CD1c-positive myeloid dendritic cell (primary cell): ENCODE results near the gene HTT.
"Not testable (repeated sequence)": the region's sequence is repeated elsewhere in the genome, so short reads cannot be mapped to it uniquely, and the experiment has no call there.

Experiments used
- DNase-seq: peaks from one replicate; pipeline ENCODE4 v3.0.0-alpha.2; 2016; ENCODE audit errors: extremely low spot score

HTT gene

GRCh38 chr4:3046162-3046561 lies 28.3 kb upstream of the HTT start:
- DNase-seq, result peak; percentile 66

- no peak for DNase-seq
These were observed 27.9 kb upstream of the HTT start for GRCh38 chr4:3046623-3047022.

- DNase-seq, result peak; percentile 73
These were observed 26.8 kb upstream of the HTT start for GRCh38 chr4:3047464-3048286.

GRCh38 chr4:3051141-3051897 lies 23.2 kb upstream of the HTT start:
- not testable (repeated sequence) for DNase-seq

- no peak for DNase-seq
These were observed 20.2 kb upstream of the HTT start for GRCh38 chr4:3054169-3054759.

GRCh38 chr4:3059943-3060342 lies 14.5 kb upstream of the HTT start:
- DNase-seq, result no peak

- DNase-seq, result no peak
These were observed 13.5 kb upstream of the HTT start for GRCh38 chr4:3060946-3061345.

GRCh38 chr4:3062471-3062870 lies 12.0 kb upstream of the HTT start:
- DNase-seq, result peak; percentile 77

GRCh38 chr4:3065551-3065950 lies 8.9 kb upstream of the HTT start:
- no peak for DNase-seq

GRCh38 chr4:3066836-3067400 lies 7.6 kb upstream of the HTT start:
- peak; percentile 42 for DNase-seq

- no peak for DNase-seq
These were observed 6.9 kb upstream of the HTT start for GRCh38 chr4:3067473-3068001.

GRCh38 chr4:3069661-3070199 lies 4.8 kb upstream of the HTT start:
- no peak for DNase-seq

- no peak for DNase-seq
These were observed 3.6 kb upstream of the HTT start for GRCh38 chr4:3070709-3071500.

- no peak for DNase-seq
These were observed 2.7 kb upstream of the HTT start for GRCh38 chr4:3071811-3072210.

GRCh38 chr4:3073158-3074077 lies 1.1 kb upstream of the HTT start:
- DNase-seq, result no peak

- peak; percentile 95 for DNase-seq
These were observed 568 bp downstream of the HTT start for GRCh38 chr4:3074846-3075651.

- DNase-seq, result no peak
These were observed 1.1 kb downstream of the HTT start for GRCh38 chr4:3075652-3075981.

- peak; percentile 56 for DNase-seq
These were observed 3.3 kb downstream of the HTT start for GRCh38 chr4:3077796-3078195.

GRCh38 chr4:3079694-3080123 lies 5.2 kb downstream of the HTT start:
- DNase-seq, result peak; percentile 75
